Tibial artery (tissue), 4 donors: ENCODE data around the gene DMAC2.

Experiments
- DNase-seq, 2 donors: peaks; one replicate each; pipeline ENCODE4 v3.0.0-alpha.2; 2019
- H3K27ac ChIP-seq, 2 donors: fragments of 200-600 bp; sonication (generic) in 1 of 2; 1 replicate in 1 of 2; 2 replicates in 1 of 2; pipeline ENCODE4 v1.5.1; 2018 to 2019; ENCODE audit warnings: mild to moderate bottlenecking in 1 of 2
- H3K27me3 ChIP-seq, 2 donors: fragments of 200-600 bp; sonication (generic) in 1 of 2; one replicate each; pipeline versions ENCODE4 v1.5.1 to v1.6.0; 2016 to 2019
- H3K36me3 ChIP-seq, 3 donors: fragments of 200-600 bp; sonication (generic) in 2 of 3; one replicate each; pipeline ENCODE4 v1.5.1; 2016 to 2019; ENCODE audit warnings: mild to moderate bottlenecking in 2 of 3
- H3K4me1 ChIP-seq, 4 donors: fragments of 200-600 bp; sonication (generic) in 2 of 4; 1 replicate in 3 of 4; 2 replicates in 1 of 4; pipeline ENCODE4 v1.5.1; 2016 to 2019
- H3K4me3 ChIP-seq, 2 donors: fragments of 200-600 bp; sonication (generic) in 1 of 2; 1 replicate in 1 of 2; 2 replicates in 1 of 2; pipeline ENCODE4 v1.5.1; 2018 to 2019; ENCODE audit warnings: mild to moderate bottlenecking in 2 of 2
- H3K9me3 ChIP-seq, 3 donors: fragments of 200-600 bp; sonication (generic) in 1 of 3; one replicate each; pipeline ENCODE4 v1.5.1; 2016 to 2019
- intact Hi-C: fragments of 100-400 bp; cut with DNase I; formaldehyde crosslinking; loops from one replicate; pipeline ENCODE4 v1.15.0; 2023; ENCODE audit warnings: low total_unique reads
- TF ChIP-seq, protein P1 (sequence below), 2 experiments: fragments of 200-600 bp in 1 of 2; fragments of 450-650 bp in 1 of 2; IDR thresholded peaks; one replicate each; pipeline ENCODE4 v1.5.1; 2017 to 2019; ENCODE audit warnings: antibody characterized with exemption in 2 of 2, mild to moderate bottlenecking in 1 of 2, moderate library complexity in 1 of 2

The DMAC2 gene

DNA sequence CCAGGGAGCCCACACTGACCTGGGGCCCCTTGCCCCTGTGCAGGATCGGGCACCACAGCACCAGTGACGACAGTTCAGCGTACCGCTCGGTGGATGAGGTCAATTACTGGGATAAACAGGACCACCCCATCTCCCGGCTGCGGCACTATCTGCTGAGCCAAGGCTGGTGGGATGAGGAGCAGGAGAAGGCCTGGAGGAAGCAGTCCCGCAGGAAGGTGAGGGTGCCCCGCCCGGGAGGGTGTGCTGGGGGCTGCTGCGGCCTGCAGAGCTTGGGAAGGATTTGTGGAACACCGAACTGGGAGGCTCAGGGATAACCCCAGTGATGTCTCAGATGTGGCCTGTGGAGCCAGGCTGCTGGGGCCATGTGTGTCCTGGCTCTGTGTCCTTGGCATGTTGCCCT, 16.8 kb downstream of the DMAC2 start:
- H3K27ac ChIP-seq, result no peak overlapping the region
- DNase-seq, result no peak
- intact Hi-C loops, result loop anchor here (10.0 kb wide), 1 partner anchor 58 kb away; the partner anchor contains the start of gene B9D2

GRCh38 chr19:41422456-41422855, 17.3 kb downstream of the DMAC2 start:
- no peak overlapping the region for H3K4me3 ChIP-seq
- TF ChIP-seq, protein P1, sequence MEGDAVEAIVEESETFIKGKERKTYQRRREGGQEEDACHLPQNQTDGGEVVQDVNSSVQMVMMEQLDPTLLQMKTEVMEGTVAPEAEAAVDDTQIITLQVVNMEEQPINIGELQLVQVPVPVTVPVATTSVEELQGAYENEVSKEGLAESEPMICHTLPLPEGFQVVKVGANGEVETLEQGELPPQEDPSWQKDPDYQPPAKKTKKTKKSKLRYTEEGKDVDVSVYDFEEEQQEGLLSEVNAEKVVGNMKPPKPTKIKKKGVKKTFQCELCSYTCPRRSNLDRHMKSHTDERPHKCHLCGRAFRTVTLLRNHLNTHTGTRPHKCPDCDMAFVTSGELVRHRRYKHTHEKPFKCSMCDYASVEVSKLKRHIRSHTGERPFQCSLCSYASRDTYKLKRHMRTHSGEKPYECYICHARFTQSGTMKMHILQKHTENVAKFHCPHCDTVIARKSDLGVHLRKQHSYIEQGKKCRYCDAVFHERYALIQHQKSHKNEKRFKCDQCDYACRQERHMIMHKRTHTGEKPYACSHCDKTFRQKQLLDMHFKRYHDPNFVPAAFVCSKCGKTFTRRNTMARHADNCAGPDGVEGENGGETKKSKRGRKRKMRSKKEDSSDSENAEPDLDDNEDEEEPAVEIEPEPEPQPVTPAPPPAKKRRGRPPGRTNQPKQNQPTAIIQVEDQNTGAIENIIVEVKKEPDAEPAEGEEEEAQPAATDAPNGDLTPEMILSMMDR (IDR thresholded peaks at IDR 0.05), result no peak
- no peak overlapping the region for H3K27ac ChIP-seq
- H3K27me3 ChIP-seq, result no peaks in the 10 kb centered on the region
- H3K36me3 ChIP-seq, result peaks cover 57 to 91% (median 77%) of the 10 kb centered on the region in 3 donors
- H3K4me1 ChIP-seq, result peaks cover 0 to 14% (median 11%) of the 10 kb centered on the region in 4 donors
- H3K9me3 ChIP-seq, result no peaks in the 10 kb centered on the region
- intact Hi-C loops, result loop anchor here (10.0 kb wide), 1 partner anchor 58 kb away; the partner anchor contains the start of gene B9D2
- DNase-seq, result no peak

More for the DNA sequence above, 16.8 kb downstream of the DMAC2 start:
- TF ChIP-seq, protein P1 (IDR thresholded peaks at IDR 0.05), result no peak
- Histone ChIP-seq H3K4me3 (no peak overlapping the region), H3K4me1 (peaks cover 0 to 19% (median 16%) of the 10 kb centered on the region in 4 donors), H3K27me3 (no peaks in the 10 kb centered on the region), H3K9me3 (no peaks in the 10 kb centered on the region), H3K36me3 (peaks cover 57 to 86% (median 73%) of the 10 kb centered on the region in 3 donors)

DNA sequence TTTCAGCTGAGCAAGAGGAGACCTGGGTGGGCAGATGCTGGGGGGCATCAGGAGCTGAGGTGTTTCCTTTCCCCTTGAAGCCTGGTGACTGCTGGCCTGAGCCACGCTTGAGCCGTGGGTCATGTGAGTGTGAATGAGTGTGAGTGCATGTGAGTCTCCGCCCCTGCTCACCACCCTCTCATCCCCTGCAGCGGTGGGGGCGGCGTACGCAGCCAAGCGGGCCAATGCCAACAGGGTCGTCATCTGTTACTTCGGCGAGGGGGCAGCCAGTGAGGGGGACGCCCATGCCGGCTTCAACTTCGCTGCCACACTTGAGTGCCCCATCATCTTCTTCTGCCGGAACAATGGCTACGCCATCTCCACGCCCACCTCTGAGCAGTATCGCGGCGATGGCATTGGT, 17.7 kb downstream of the DMAC2 start:
- no peak overlapping the region for H3K27ac ChIP-seq

GRCh38 chr19:41421314-41421713, 18.4 kb downstream of the DMAC2 start:
- H3K36me3 ChIP-seq, result peaks cover 68 to 100% (median 86%) of the 10 kb centered on the region in 3 donors
- DNase-seq, result no peak
- H3K4me1 ChIP-seq, result peaks cover 0 to 6% (median 1%) of the 10 kb centered on the region in 4 donors
- TF ChIP-seq, protein P1 (IDR thresholded peaks at IDR 0.05), result no peak
- H3K4me3 ChIP-seq, result no peak overlapping the region
- no peaks in the 10 kb centered on the region for H3K27me3 ChIP-seq
- no peaks in the 10 kb centered on the region for H3K9me3 ChIP-seq
- no peak overlapping the region for H3K27ac ChIP-seq
- intact Hi-C loops, result loop anchor here (10.0 kb wide), 1 partner anchor 57 kb away; the partner anchor contains the start of gene B9D2

More for the DNA sequence above, 17.7 kb downstream of the DMAC2 start:
- DNase-seq, result no peak
- TF ChIP-seq, protein P1 (IDR thresholded peaks at IDR 0.05), result no peak
- Histone ChIP-seq H3K27me3 (no peaks in the 10 kb centered on the region), H3K4me3 (no peak overlapping the region), H3K4me1 (peaks cover 0 to 13% (median 8%) of the 10 kb centered on the region in 4 donors), H3K9me3 (no peaks in the 10 kb centered on the region), H3K36me3 (peaks cover 61 to 96% (median 82%) of the 10 kb centered on the region in 3 donors)
- intact Hi-C loops, result loop anchor here (10.0 kb wide), 1 partner anchor 57 kb away; the partner anchor contains the start of gene B9D2

DNA sequence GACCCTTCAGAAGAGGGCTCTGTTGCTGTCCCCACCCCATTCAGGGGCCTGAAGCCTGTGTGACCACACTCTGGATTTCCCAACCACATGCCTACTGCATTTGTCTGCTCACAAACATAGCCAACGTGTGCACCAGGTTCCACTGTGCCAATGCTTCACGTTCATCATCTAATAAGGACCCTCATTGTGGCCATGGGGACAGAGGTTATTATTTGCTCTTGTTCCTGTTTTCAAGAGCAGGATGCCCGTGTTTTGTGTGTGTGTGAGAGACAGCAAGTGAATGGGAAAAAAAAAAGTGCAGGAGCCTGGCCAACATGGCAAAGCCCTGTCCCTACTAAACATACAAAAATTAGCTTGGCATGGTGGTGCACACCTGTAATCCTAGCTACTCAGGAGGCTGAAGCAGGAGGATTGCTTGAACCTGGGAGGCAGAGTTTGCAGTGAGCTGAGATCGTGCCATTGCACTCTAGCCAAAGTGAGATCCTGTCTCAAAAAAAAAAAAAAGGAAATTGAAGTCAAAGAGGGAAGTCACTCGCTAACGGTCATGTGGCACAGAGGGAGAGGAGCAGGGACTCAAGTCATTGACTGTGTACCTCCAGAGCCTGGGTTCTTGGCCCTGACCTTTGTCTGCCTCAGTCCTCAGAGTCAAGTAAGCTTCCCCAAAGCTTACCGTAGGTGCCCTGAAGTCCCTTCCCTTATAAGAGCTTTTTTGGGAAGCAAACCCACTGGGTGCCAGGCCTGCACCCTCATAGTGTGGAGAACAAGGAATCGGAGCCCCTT, 19.4 kb downstream of the DMAC2 start:
- Histone ChIP-seq H3K4me3 (no peak overlapping the region), H3K27me3 (no peaks in the 10 kb centered on the region), H3K27ac (no peak overlapping the region), H3K9me3 (no peaks in the 10 kb centered on the region), H3K36me3 (peaks cover 74 to 100% (median 84%) of the 10 kb centered on the region in 3 donors), H3K4me1 (no peaks in the 10 kb centered on the region)
- TF ChIP-seq, protein P1 (IDR thresholded peaks at IDR 0.05), result no peak
- intact Hi-C loops, result loop anchor here (10.0 kb wide), 1 partner anchor 55 kb away; the partner anchor contains the start of gene B9D2
- DNase-seq, result peak in 1 of 2 donors; percentile 60
